Esophagus muscularis mucosa (tissue), 4 donors: ENCODE results near the gene GPR21. TPM values are rescaled to one million over a fixed set of nuclear protein-coding genes. Genes with fewer than 3 reads are reported as not detected.

ENCODE experiments used
- DNase-seq: peaks from one replicate; pipeline ENCODE4 v3.0.0-alpha.2; 2017; ENCODE audit errors: extremely low spot score
- H3K27ac ChIP-seq, 4 donors: fragments of 200-600 bp; sonication (generic); replicated peaks in 1 of 4; 1 replicate in 3 of 4; 2 replicates in 1 of 4; pipeline ENCODE4 v1.5.1; 2016 to 2019; ENCODE audit warnings: mild to moderate bottlenecking in 1 of 4
- H3K27me3 ChIP-seq, 4 donors: fragments of 200-600 bp; sonication (generic); one replicate each; pipeline versions ENCODE4 v1.5.1 to v1.6.0; 2016 to 2019
- H3K36me3 ChIP-seq, 4 donors: fragments of 200-600 bp; sonication (generic); one replicate each; pipeline ENCODE4 v1.5.1; 2016 to 2019
- H3K4me1 ChIP-seq, 4 donors: fragments of 200-600 bp; sonication (generic); one replicate each; pipeline ENCODE4 v1.5.1; 2016 to 2019
- H3K4me3 ChIP-seq, 4 donors: fragments of 200-600 bp; sonication (generic); 1 replicate in 2 of 4; 2 replicates in 2 of 4; pipeline ENCODE4 v1.5.1; 2016 to 2019; ENCODE audit warnings: mild to moderate bottlenecking in 4 of 4, moderate library complexity in 1 of 4
- H3K9me3 ChIP-seq, 4 donors: fragments of 200-600 bp; sonication (generic); 1 replicate in 3 of 4; 2 replicates in 1 of 4; pipeline ENCODE4 v1.5.1; 2016 to 2019
- EP300 ChIP-seq: sonication (generic); formaldehyde crosslinking; IDR thresholded peaks from one replicate; pipeline ENCODE4 v1.6.1; 2017; ENCODE audit warnings: antibody characterized with exemption
- POLR2A ChIP-seq: fragments of 450-650 bp; IDR thresholded peaks from one replicate; pipeline ENCODE4 v1.6.1; 2017; ENCODE audit warnings: antibody characterized with exemption, moderate library complexity, mild to moderate bottlenecking, low read depth
- POLR2AphosphoS5 ChIP-seq, 2 donors: sonication (generic); formaldehyde crosslinking; IDR thresholded peaks; one replicate each; pipeline ENCODE4 v1.6.1; 2017; ENCODE audit warnings: antibody characterized with exemption in 2 of 2
- WGBS: methylation state at CpG from one replicate; pipeline ENCODE4 v1.1.5; 2018; 5-methylcytosine and 5-hydroxymethylcytosine counted together
- intact Hi-C: fragments of 100-400 bp; cut with DNase I; formaldehyde crosslinking; loops from one replicate; pipeline ENCODE4 v1.15.1; 2023
- total RNA-seq, 4 donors: library from RNA; depleted of rRNA; stranded (reverse); fragments of >200 nt; gene quantifications; one replicate each; pipeline versions ENCODE4 v1.1.0 to v1.2.1, GENCODE V29; 2016
- TF ChIP-seq, protein P1 (sequence below), 3 experiments: fragments of 200-600 bp in 2 of 3; fragments of 450-650 bp in 1 of 3; sonication (generic) in 2 of 3; IDR thresholded peaks; one replicate each; pipeline ENCODE4 v1.5.1; 2017 to 2019; ENCODE audit warnings: antibody characterized with exemption in 3 of 3, mild to moderate bottlenecking in 2 of 3, moderate library complexity in 1 of 3

Gene GPR21
- total RNA-seq, 4 donors from 2014 or later = 0.33 to 1.1 (median 0.52) TPM; not detected in 1

GRCh38 chr9:123070198-123070597, 36.7 kb downstream of the GPR21 start:
- Histone ChIP-seq H3K4me1 (peaks cover 4 to 21% (median 15%) of the 10 kb centered on the region in 4 donors), H3K36me3 (peaks cover 13 to 81% (median 58%) of the 10 kb centered on the region in 4 donors)
- intact Hi-C loops = no loop called here

GRCh38 chr9:123072407-123072995, 39.0 kb downstream of the GPR21 start:
- Histone ChIP-seq H3K4me3 (no peak overlapping the region), H3K9me3 (no peaks in the 10 kb centered on the region), H3K36me3 (peaks cover 6 to 79% (median 50%) of the 10 kb centered on the region in 4 donors), H3K4me1 (peaks cover 4 to 21% (median 14%) of the 10 kb centered on the region in 4 donors), H3K27me3 (no peaks in the 10 kb centered on the region), H3K27ac (peak overlapping the region in 1 of 4 donors; percentile 10)
- intact Hi-C loops = no loop called here
- WGBS = 98% methylated on average over 2 of the region's 2 CpGs
- TF ChIP-seq POLR2AphosphoS5 (IDR thresholded peaks at IDR 0.05) (no peak), EP300 (no peak), POLR2A (no peak)
- TF ChIP-seq, protein P1, sequence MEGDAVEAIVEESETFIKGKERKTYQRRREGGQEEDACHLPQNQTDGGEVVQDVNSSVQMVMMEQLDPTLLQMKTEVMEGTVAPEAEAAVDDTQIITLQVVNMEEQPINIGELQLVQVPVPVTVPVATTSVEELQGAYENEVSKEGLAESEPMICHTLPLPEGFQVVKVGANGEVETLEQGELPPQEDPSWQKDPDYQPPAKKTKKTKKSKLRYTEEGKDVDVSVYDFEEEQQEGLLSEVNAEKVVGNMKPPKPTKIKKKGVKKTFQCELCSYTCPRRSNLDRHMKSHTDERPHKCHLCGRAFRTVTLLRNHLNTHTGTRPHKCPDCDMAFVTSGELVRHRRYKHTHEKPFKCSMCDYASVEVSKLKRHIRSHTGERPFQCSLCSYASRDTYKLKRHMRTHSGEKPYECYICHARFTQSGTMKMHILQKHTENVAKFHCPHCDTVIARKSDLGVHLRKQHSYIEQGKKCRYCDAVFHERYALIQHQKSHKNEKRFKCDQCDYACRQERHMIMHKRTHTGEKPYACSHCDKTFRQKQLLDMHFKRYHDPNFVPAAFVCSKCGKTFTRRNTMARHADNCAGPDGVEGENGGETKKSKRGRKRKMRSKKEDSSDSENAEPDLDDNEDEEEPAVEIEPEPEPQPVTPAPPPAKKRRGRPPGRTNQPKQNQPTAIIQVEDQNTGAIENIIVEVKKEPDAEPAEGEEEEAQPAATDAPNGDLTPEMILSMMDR (IDR thresholded peaks at IDR 0.05) = no peak
- no peak for DNase-seq

More at GRCh38 chr9:123070198-123070597, 36.7 kb downstream of the GPR21 start:
- Histone ChIP-seq H3K27me3 (no peaks in the 10 kb centered on the region), H3K9me3 (no peaks in the 10 kb centered on the region), H3K4me3 (no peak overlapping the region), H3K27ac (no peak overlapping the region)
- TF ChIP-seq POLR2AphosphoS5 (IDR thresholded peaks at IDR 0.05) = no peak
- TF ChIP-seq, protein P1 (IDR thresholded peaks at IDR 0.05) = no peak
- TF ChIP-seq POLR2A = no peak
- DNase-seq = no peak

DNA sequence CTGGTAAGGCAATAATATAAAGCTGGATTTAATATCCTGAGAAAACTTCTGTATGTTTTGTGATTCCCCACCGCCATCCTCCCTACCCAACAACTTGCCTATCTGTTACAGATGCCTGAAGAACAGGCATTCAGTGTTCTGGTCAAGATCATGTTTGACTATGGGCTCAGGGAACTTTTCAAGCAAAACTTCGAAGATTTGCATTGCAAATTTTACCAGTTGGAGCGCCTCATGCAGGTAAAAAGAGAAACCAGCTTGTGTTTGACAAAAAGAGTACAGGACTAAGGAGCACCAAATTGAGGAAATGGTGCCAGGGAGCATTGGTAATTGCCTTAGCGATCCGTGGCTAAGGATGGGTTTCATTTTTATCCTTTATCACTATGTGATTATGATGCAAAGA, 40.0 kb downstream of the GPR21 start:
- Histone ChIP-seq H3K4me3 (peak overlapping the region in 1 of 4 donors; percentile 8), H3K27me3 (no peaks in the 10 kb centered on the region), H3K4me1 (peaks cover 4 to 21% (median 14%) of the 10 kb centered on the region in 4 donors), H3K9me3 (no peaks in the 10 kb centered on the region), H3K36me3 (peaks cover 6 to 82% (median 49%) of the 10 kb centered on the region in 4 donors), H3K27ac (peak overlapping the region; percentile 7 to 59 (median 32))
- TF ChIP-seq, protein P1 (IDR thresholded peaks at IDR 0.05) = no peak
- no peak for TF ChIP-seq POLR2AphosphoS5 (IDR thresholded peaks at IDR 0.05)
- no peak for TF ChIP-seq EP300
- TF ChIP-seq POLR2A = no peak
- 68% methylated on average over 5 of the region's 5 CpGs for WGBS
- no peak for DNase-seq
- intact Hi-C loops = no loop called here

GRCh38 chr9:123073991-123074422, 40.5 kb downstream of the GPR21 start:
- no peaks in the 10 kb centered on the region for H3K9me3 ChIP-seq
- no peak for DNase-seq
- 86% methylated on average over 1 of the region's 1 CpG for WGBS
- TF ChIP-seq POLR2AphosphoS5 (IDR thresholded peaks at IDR 0.05) = no peak
- TF ChIP-seq POLR2A = no peak
- TF ChIP-seq EP300 = no peak
- TF ChIP-seq, protein P1 (IDR thresholded peaks at IDR 0.05) = no peak
- peak overlapping the region in 1 of 4 donors; percentile 8 for H3K4me3 ChIP-seq
- intact Hi-C loops = no loop called here
- H3K27me3 ChIP-seq = no peaks in the 10 kb centered on the region
- peaks cover 4 to 21% (median 14%) of the 10 kb centered on the region in 4 donors for H3K4me1 ChIP-seq
- peaks cover 11 to 88% (median 52%) of the 10 kb centered on the region in 4 donors for H3K36me3 ChIP-seq
- H3K27ac ChIP-seq = peak overlapping the region; percentile 7 to 59 (median 32)
